ENCODE measurements around the gene CADPS2. TPM values are rescaled to one million over a fixed set of nuclear protein-coding genes. Genes with fewer than 3 reads are reported as not detected.

Gene CADPS2
- total and polyA plus RNA-seq, 2 of the 8 experiments (the other 6 are each of a cell fraction or from before 2014, with no cell fraction given): 8.9 to 22.3 TPM

GRCh38 chr7:122676466-122676865 is 209.8 kb downstream of the CADPS2 start:
- Histone ChIP-seq H4K5ac (ENCODE audit: insufficient read length, low read depth, low read length) (no peak overlapping the region), H3K56ac (replicated peaks; ENCODE audit: insufficient read length, low read depth, low read length) (no peak overlapping the region), H2BK20ac (ENCODE audit: low read length) (peak overlapping the region; percentile 98), H3K79me1 (ENCODE audit: low read depth, low read length) (no peaks in the 10 kb centered on the region), H4K8ac (ENCODE audit: extremely low read depth, insufficient read depth, low read length) (no peak overlapping the region), H3K79me2 (ENCODE audit: control insufficient read depth in 1 of 2, insufficient read depth in 2 of 2, low read length in 2 of 2) (peaks cover 0 to 11% of the 10 kb centered on the region in 2 experiments; a peak in 2 of 4 replicates), H3K4me2 (ENCODE audit: insufficient read depth in 1 of 2, low read depth in 2 of 2, low read length in 2 of 2) (0 out of 4 replicates have a peak overlapping the region, but pooled peaks of 1 of the 2 experiments have one; percentile 40), H3K4ac (replicated peaks; ENCODE audit: insufficient read length, low read depth, low read length) (no peak overlapping the region), H2BK15ac (ENCODE audit: low read length) (peak overlapping the region; percentile 53), H3K4me1 (replicated peaks in 1 of 4; ENCODE audit: control insufficient read depth in 3 of 4, insufficient read depth in 4 of 4, low read length in 3 of 4) (peaks cover 6 to 30% (median 19%) of the 10 kb centered on the region in 4 experiments), H3K36me3 (ENCODE audit: control insufficient read depth in 2 of 4, insufficient read depth in 4 of 4, low read length in 3 of 4) (peaks cover 0 to 4% (median 0%) of the 10 kb centered on the region in 4 experiments; a peak in 1 of 8 replicates), H2BK5ac (ENCODE audit: low read depth, low read length) (peak overlapping the region; percentile 66; the same call in 1 of the 2 replicates), H3K9ac (replicated peaks in 1 of 4; ENCODE audit: extremely low read depth in 1 of 4, low read depth in 3 of 4, low read length in 3 of 4) (no peak overlapping the region), H2BK12ac (ENCODE audit: low read depth, low read length) (peak overlapping the region; percentile 91), H3K9me3 (ENCODE audit: insufficient read depth in 2 of 2, low read depth in 1 of 2, low read length in 1 of 2) (peaks cover 3 to 8% of the 10 kb centered on the region in 2 experiments; a peak in 2 of 4 replicates), H2AK5ac (ENCODE audit: low read depth, low read length) (peak overlapping the region; percentile 91; the same call in 1 of the 2 replicates), H2AFZ (ENCODE audit: low read length) (no peak overlapping the region), H4K20me1 (replicated peaks in 1 of 2; ENCODE audit: control insufficient read depth in 1 of 2, insufficient read depth in 2 of 2, low read length in 2 of 2) (no peaks in the 10 kb centered on the region), H3K27me3 (replicated peaks in 1 of 4; ENCODE audit: control insufficient read depth in 3 of 4, extremely low read depth in 1 of 4, insufficient read depth in 3 of 4, low read length in 3 of 4) (peaks cover 0 to 2% (median 0%) of the 10 kb centered on the region in 4 experiments; a peak in 1 of 7 replicates), H3K27ac (ENCODE audit: low read depth, low read length) (0 out of 2 replicates have a peak overlapping the region, but pooled peaks have one; percentile 4), H3K18ac (ENCODE audit: extremely low read depth, low read length) (no peak overlapping the region), H3K23ac (ENCODE audit: insufficient read length) (no peak overlapping the region), H2BK120ac (replicated peaks; ENCODE audit: low read depth, low read length) (peak overlapping the region; percentile 2), H3K23me2 (ENCODE audit: low read depth, low read length) (no peaks in the 10 kb centered on the region), H3K4me3 (ENCODE audit: extremely low read depth in 1 of 4, insufficient read depth in 2 of 4, low read depth in 3 of 4, low read length in 4 of 4) (no peak overlapping the region), H3K14ac (ENCODE audit: insufficient read length) (no peak overlapping the region), H4K91ac (replicated peaks; ENCODE audit: insufficient read length, low read length) (no peak overlapping the region)
- WGBS, 2 experiments (ENCODE audit: extremely low coverage in 1 of 2, insufficient coverage in 1 of 2, insufficient read length in 1 of 2, insufficient replicate concordance in 2 of 2, low coverage in 1 of 2, low lambda C conversion rate in 2 of 2, missing lambda C conversion rate in 1 of 2): 87% methylated on average over 2 of the region's 2 CpGs; no CpG with 5 or more reads in 1 of the 2 experiments
- FAIRE-seq (peak; percentile 28), DNase-seq (ENCODE audit: low read depth in 1 of 2, low spot score in 2 of 2) (no peak)
- ChIA-PET CTCF (ENCODE audit: partially characterized antibody) (interaction anchor here (0.6 to 2.6 kb wide), 3 partner anchors 10 to 616 kb away, joined by 3 to 10 read pairs (median 5); no protein-coding TSS in a partner anchor), POLR2A (ENCODE audit: partially characterized antibody) (interaction anchor here (1.1 to 1.4 kb wide), 2 partner anchors 12 to 60 kb away, joined by 4 read pairs; no protein-coding TSS in a partner anchor)
- TF ChIP-seq TAF7 (optimal IDR thresholded peaks at IDR 0.05; ENCODE audit: borderline replicate concordance, low read depth, low read length): no peak
- TF ChIP-seq ATF3 (IDR thresholded peaks at IDR 0.05; ENCODE audit: insufficient read depth, low read depth, low read length): no peak
- no peak for TF ChIP-seq TEAD4 (IDR thresholded peaks at IDR 0.05; ENCODE audit: low read depth, low read length)
- no peak for TF ChIP-seq MAX (IDR thresholded peaks at IDR 0.05)
- TF ChIP-seq NANOG (IDR thresholded peaks at IDR 0.05; ENCODE audit: insufficient read depth, low read depth, low read length, poor library complexity, severe bottlenecking): no peak
- TF ChIP-seq RNF2 (IDR thresholded peaks at IDR 0.05; ENCODE audit: borderline replicate concordance, low read depth, low read length, missing control alignments, poor library complexity, severe bottlenecking): no peak
- TF ChIP-seq GTF2F1 (IDR thresholded peaks at IDR 0.05; ENCODE audit: borderline replicate concordance, low read depth, low read length): no peak
- no peak for TF ChIP-seq BRCA1 (IDR thresholded peaks at IDR 0.05; ENCODE audit: low read depth, low read length)
- TF ChIP-seq TCF12 (IDR thresholded peaks at IDR 0.05; ENCODE audit: low read depth, low read length): no peak
- TF ChIP-seq CTBP2 (IDR thresholded peaks at IDR 0.05; ENCODE audit: borderline replicate concordance, insufficient read depth, insufficient read length, low read length): no peak

All from H1 (cell line).